Lung (tissue), 12 donors: ENCODE measurements around the gene EBF3. TPM values are rescaled to one million over a fixed set of nuclear protein-coding genes. Genes with fewer than 3 reads are reported as not detected.

Experiments
- ATAC-seq: fragments of 200-7000 bp; cut with Tn5 transposase; one replicate; pipeline ENCODE4 v1.9.1; 2020; ENCODE audit warnings: moderate number of reproducible peaks; ENCODE audit not compliant: insufficient read depth, low FRiP score
- DNase-seq, 3 donors: peaks; one replicate each; pipeline ENCODE4 v3.0.0-alpha.2; 2013 to 2017
- H3K27ac ChIP-seq, 2 donors: one replicate each; pipeline ENCODE4 v1.5.1; 2013; ENCODE audit warnings: mild to moderate bottlenecking in 2 of 2, moderate library complexity in 2 of 2, control low read depth in 1 of 2, inconsistent platforms in 1 of 2, low read depth in 1 of 2, low read length in 1 of 2
- H3K27me3 ChIP-seq, 3 donors: one replicate each; pipeline ENCODE4 v1.5.1; 2013; ENCODE audit warnings: low read length in 2 of 3; ENCODE audit not compliant: control insufficient read depth in 3 of 3, insufficient read depth in 3 of 3
- H3K36me3 ChIP-seq, 4 donors: one replicate each; pipeline ENCODE4 v1.5.1; 2013; ENCODE audit warnings: low read length in 4 of 4, mild to moderate bottlenecking in 1 of 4, moderate library complexity in 1 of 4; ENCODE audit not compliant: control insufficient read depth in 4 of 4, insufficient read depth in 4 of 4
- H3K4me1 ChIP-seq, 5 donors: one replicate each; pipeline ENCODE4 v1.5.1; 2013; ENCODE audit warnings: low read length in 5 of 5, mild to moderate bottlenecking in 2 of 5, moderate library complexity in 1 of 5; ENCODE audit not compliant: control insufficient read depth in 5 of 5, insufficient read depth in 5 of 5
- H3K4me3 ChIP-seq: one replicate; pipeline ENCODE4 v1.5.1; 2013; ENCODE audit warnings: mild to moderate bottlenecking, control low read depth, moderate library complexity
- H3K9ac ChIP-seq, 2 donors: one replicate each; pipeline ENCODE4 v1.5.1; 2013; ENCODE audit warnings: low read length in 2 of 2, control low read depth in 1 of 2; ENCODE audit not compliant: insufficient read depth in 1 of 2
- H3K9me3 ChIP-seq, 4 donors: one replicate each; pipeline ENCODE4 v1.5.1; 2013; ENCODE audit warnings: low read length in 3 of 4, mild to moderate bottlenecking in 1 of 4, moderate library complexity in 1 of 4; ENCODE audit not compliant: control insufficient read depth in 4 of 4, insufficient read depth in 3 of 4
- WGBS, 2 donors: extraction: QIAGEN DNeasy Blood & Tissue Kit; methylation state at CpG; one replicate each; pipeline ENCODE4 v1.1.7; 2013; 5-methylcytosine and 5-hydroxymethylcytosine counted together
- polyA plus RNA-seq, 2 donors: library from polyadenylated mRNA; stranded (reverse); fragments of 200-250 nt; gene quantifications; one replicate each; pipeline ENCODE4 v1.2.1, GENCODE V29; 2013
- total RNA-seq, 2 donors: library from RNA; depleted of rRNA in 1 of 2; stranded (reverse); fragments of >200 nt in 1 of 2; gene quantifications; one replicate each; pipeline ENCODE4 v1.2.1, GENCODE V29; 2014 to 2021
- TF ChIP-seq, protein P1 (sequence below): IDR thresholded peaks from 2 replicates; pipeline ENCODE4 v1.5.1; 2012; ENCODE audit warnings: mild to moderate bottlenecking; ENCODE audit errors: control extremely low read depth, extremely low read depth
- donor health status: control.
- donor health status: control.
- donor health status: Bipolar disorder and iron deficiency.
- donor health status: healthy.
- donor health status: DM: yes; HTN: yes; CAD: no.

EBF3 gene
- total and polyA plus RNA-seq, 4 donors: 0.06 to 1.1 (median 0.08) TPM; not detected in 1

DNA sequence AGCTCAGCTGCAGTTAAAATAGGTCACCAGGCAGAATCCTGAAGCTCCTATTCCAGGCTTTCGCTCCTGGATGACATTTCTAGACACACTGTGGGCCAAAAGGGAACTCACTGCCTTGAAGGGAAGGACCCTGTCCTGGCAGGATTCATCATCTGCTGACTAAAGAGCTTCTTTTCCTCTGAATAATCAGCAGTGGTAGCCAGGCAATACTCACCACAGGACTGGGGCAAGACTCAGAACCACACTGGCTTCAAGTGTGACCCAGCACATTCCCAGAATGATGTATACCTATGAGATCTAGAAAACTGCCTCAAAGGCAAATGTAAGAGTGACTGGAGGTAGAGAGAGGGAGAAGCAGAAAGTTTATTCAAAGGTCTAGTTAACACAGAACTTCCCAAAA is 29.5 kb upstream of the EBF3 start:
- ATAC-seq (no peak), DNase-seq (no peak)
- Histone ChIP-seq H3K27me3 (peaks cover 0 to 6% (median 4%) of the 10 kb centered on the region in 3 donors), H3K4me3 (no peak overlapping the region), H3K27ac (no peak overlapping the region), H3K9ac (no peak overlapping the region), H3K4me1 (no peaks in the 10 kb centered on the region), H3K9me3 (peaks cover 0 to 7% (median 0%) of the 10 kb centered on the region in 4 donors), H3K36me3 (no peaks in the 10 kb centered on the region)
- TF ChIP-seq, protein P1, sequence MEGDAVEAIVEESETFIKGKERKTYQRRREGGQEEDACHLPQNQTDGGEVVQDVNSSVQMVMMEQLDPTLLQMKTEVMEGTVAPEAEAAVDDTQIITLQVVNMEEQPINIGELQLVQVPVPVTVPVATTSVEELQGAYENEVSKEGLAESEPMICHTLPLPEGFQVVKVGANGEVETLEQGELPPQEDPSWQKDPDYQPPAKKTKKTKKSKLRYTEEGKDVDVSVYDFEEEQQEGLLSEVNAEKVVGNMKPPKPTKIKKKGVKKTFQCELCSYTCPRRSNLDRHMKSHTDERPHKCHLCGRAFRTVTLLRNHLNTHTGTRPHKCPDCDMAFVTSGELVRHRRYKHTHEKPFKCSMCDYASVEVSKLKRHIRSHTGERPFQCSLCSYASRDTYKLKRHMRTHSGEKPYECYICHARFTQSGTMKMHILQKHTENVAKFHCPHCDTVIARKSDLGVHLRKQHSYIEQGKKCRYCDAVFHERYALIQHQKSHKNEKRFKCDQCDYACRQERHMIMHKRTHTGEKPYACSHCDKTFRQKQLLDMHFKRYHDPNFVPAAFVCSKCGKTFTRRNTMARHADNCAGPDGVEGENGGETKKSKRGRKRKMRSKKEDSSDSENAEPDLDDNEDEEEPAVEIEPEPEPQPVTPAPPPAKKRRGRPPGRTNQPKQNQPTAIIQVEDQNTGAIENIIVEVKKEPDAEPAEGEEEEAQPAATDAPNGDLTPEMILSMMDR: no peak
- WGBS, 2 donors: 88 to 95% methylated on average over 1 of the region's 1 CpG

DNA sequence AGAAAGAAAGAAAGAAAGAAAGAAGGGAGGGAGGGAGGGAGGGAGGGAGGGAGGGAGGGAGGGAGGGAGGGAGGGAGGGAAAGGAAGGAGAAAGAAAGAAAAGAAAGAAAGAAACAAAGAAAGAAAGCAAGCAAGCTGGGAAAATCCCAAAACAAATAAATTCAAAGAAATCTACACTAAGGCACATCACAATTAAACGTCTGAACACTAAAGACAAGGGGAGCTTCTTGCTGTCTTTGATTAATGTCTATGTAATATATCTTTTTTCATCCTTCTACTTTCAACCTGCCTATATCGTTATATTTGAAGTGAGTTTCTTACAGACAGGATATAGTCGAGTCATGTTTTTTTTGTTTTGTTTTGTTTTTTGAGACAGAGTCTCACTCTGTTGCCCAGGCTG is 28.3 kb upstream of the EBF3 start:
- Histone ChIP-seq H3K4me3 (no peak overlapping the region), H3K27ac (no peak overlapping the region), H3K4me1 (no peaks in the 10 kb centered on the region), H3K9me3 (peaks cover 0 to 5% (median 0%) of the 10 kb centered on the region in 4 donors), H3K9ac (no peak overlapping the region), H3K36me3 (no peaks in the 10 kb centered on the region), H3K27me3 (peaks cover 0 to 6% (median 2%) of the 10 kb centered on the region in 3 donors)
- no peak for DNase-seq
- WGBS, 2 donors: 82 to 88% methylated on average over 3 of the region's 3 CpGs
- no peak for ATAC-seq
- TF ChIP-seq, protein P1: no peak

DNA sequence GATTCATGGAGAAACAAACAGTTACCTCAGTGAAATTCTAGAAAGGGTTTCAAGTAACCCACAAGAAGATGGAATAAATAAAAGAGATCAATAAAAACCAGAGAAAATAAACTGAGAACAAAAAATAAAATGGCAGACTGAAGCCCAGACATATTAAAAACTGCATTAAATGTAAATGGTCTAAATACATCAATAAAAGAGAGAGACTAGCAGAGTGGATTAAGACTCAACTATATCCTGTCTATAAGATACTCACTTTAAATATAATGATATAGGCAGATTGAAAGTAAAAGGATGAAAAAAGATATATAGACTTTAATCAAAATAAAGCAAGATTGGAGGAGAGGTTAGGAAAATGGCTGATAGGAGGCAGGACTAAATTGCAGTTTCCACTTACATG is 18.8 kb upstream of the EBF3 start:
- Histone ChIP-seq H3K4me3 (no peak overlapping the region), H3K36me3 (no peaks in the 10 kb centered on the region), H3K9ac (no peak overlapping the region), H3K4me1 (no peaks in the 10 kb centered on the region), H3K27ac (no peak overlapping the region), H3K27me3 (peaks cover 0 to 12% (median 2%) of the 10 kb centered on the region in 3 donors), H3K9me3 (peaks cover 0 to 20% (median 8%) of the 10 kb centered on the region in 4 donors)
- DNase-seq: no peak
- no peak for ATAC-seq
- TF ChIP-seq, protein P1: no peak

DNA sequence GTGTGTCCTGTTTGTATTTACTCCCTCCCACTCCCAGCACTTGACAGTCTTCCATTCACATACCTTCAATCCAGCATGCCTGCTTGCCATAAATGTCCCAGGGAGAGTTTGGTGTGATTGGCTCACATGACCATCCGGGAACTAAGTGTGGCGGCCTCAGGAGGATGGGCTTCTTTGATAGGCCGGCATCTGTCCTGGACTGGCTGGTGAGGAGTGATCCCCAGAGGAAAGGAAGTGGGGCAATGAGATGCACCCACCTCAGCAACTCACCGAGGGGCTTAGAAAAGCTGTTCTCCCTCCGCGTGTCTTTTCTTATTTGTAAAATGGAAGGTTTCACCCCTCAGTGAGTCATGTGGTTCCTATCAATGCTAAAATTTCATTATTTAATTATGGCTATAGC is 14.9 kb upstream of the EBF3 start:
- no peaks in the 10 kb centered on the region for H3K4me1 ChIP-seq
- H3K36me3 ChIP-seq: no peaks in the 10 kb centered on the region
- TF ChIP-seq, protein P1: no peak
- H3K27ac ChIP-seq: no peak overlapping the region
- H3K4me3 ChIP-seq: no peak overlapping the region
- peaks cover 0 to 12% (median 8%) of the 10 kb centered on the region in 4 donors for H3K9me3 ChIP-seq
- peaks cover 0 to 45% (median 24%) of the 10 kb centered on the region in 3 donors for H3K27me3 ChIP-seq
- no peak overlapping the region for H3K9ac ChIP-seq
- DNase-seq (no peak), ATAC-seq (no peak)
- 94 to 96% methylated on average over 6 of the region's 6 CpGs for WGBS, 2 donors
